Measurements from ENCODE around the gene LDLRAD4.

Gene LDLRAD4

DNA sequence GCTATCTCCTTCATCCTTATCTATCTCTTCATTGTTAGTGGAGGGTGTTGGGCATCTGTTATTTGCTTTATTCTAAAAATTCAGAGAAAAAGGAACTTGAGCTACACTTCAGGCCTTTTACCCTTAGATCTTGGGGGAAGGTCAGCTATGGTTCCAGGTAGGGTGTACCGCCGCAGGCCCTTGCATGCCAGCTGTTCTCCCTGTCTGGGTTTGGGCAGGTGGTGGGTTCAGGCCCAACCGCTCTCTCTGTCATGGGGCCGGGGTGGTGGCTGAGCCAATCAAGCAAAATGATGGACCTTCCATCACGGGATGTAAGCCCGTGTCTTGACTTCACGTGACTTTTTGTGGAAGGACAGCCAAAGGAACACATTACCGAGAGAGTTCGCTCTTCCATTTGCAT is 231.1 kb downstream of the LDLRAD4 start:
- no peak for DNase-seq (ENCODE audit: low read depth)

- no peak for DNase-seq (ENCODE audit: low read depth)
Observed at GRCh38 chr18:13450289-13451212, 232.0 kb downstream of the LDLRAD4 start.

DNA sequence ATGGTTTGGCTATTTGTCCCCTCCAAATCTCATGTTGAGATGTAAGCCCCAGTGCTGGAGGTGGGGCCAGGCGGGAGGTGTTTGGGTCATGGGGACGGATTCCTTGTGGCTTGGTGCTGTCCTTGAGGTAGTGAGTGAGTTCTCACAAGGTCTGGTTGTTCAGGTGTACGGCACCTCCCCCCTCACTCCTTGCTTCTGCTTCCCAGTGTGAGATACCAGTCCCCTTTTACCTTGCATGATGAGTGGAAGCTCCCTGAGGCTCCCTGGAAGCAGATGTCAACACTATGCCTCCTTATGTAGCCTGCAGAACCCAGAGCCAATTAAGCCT is 232.6 kb downstream of the LDLRAD4 start:
- DNase-seq (ENCODE audit: low read depth) = no peak

DNA sequence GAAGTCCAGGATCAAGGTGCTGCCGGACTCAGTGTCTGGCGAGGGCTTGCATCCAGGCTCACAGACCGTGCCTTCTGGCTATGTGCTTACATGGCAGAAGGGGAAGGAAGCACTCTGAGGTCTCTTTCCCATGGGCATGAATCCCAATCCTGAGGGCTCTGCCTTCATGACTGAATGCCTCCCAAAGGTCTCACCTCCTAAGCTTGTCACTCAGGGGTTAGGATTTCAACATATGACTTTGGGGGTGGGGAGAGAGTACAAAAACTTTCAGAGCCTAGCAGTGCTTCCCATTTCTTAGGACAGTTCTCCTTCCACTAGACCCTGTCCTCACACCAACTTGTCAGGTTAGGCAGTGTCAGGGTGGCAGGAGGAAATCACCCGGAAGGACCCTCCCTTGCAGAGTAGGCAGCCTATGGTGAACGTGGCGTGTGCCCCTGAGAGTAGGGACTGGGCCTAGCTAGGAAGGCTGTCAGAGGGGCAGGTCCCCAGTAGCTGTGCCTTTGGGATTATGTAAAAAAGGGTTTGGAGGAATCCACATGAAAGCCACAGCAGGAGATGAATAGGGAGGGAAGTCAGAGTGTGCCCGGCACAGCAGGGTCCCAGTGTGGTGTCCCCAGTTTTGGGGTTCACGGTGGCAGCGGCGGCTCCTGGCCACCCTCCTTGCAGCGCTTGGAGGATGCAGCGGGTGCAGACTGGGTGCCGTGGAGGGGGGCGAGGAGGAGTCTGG is 233.3 kb downstream of the LDLRAD4 start:
- no peak for DNase-seq (ENCODE audit: low read depth)

DNA sequence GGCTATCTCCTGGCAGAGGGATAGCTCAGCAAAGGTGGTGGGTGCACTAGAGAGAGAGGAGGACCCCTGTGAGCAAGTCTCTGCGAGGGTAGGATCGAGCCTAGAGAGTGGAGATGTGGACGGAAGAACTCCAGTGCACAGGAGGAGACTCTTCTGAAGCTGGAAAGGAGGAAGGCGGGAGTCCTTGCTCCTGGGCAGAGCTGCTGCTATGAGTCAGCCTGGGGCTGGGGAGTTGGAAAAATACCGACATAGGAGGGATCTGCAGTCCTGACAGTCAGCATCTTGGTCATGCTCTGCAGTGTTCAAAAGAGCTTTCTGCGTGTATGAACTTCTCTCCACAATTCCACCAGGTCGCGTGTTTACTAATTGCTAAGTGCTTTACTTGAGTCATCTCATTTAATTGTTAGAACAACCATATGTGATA is 233.8 kb downstream of the LDLRAD4 start:
- DNase-seq (ENCODE audit: low read depth) = no peak

DNA sequence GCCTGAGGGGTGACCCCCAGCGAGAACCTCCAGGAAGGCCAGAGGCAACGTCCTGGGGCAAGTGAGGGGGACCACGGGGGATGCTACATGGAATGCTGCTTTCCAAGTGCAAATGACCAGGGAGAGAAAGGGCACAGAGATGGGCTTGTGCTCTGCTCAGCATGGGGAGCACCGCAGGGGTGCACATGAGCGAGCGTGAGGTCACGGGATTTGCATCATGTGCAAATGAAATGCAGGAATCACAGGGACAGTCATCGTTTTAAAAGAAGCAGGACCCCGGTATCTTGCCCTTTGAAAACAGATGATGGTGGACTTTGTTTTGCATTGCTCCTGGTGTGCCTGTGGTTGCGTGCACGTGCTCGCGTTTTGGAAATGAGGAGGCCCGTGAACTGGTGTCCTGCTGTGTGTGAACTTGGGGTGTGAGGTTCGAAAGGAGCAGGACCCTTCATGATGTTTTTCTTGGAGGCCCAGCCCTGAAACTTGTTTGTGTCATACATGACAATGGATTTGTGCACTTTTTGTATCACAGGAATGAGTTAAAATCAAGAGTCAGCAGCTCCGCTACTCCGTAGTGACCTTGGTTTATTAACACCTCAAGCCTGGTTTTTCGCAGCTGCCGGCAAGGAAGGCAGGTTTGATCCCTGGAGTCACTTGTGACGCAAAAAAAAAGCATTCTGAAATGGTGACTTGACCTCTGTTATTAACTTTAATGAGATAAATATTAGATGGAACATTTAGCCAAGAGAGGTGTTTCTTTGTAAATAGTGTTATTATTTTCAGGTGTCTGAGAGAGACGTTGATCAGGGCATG is 234.5 kb downstream of the LDLRAD4 start:
- no peak for DNase-seq (ENCODE audit: low read depth)

DNA sequence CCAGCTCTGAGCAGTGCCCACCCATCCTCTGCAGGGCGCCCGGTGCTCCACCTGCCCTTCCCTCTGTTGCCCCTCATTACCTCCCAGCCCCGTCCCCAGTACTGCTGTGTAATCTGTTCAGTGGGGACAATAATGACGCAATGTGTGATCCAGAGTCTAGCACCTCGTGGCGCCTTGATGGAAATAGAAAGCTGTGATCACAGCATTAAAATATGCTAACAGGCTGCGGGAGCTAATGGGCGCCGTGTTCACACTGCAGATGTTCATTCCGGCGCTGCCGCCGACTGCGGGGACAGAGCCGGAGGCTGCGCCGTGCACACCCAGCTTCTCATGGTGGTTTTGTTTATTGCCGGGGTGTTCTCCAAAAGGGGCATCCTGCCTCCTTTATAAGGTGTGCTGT is 235.2 kb downstream of the LDLRAD4 start:
- no peak for DNase-seq (ENCODE audit: low read depth)

GRCh38 chr18:13454363-13455150 is 236.0 kb downstream of the LDLRAD4 start:
- DNase-seq (ENCODE audit: low read depth) = no peak

DNA sequence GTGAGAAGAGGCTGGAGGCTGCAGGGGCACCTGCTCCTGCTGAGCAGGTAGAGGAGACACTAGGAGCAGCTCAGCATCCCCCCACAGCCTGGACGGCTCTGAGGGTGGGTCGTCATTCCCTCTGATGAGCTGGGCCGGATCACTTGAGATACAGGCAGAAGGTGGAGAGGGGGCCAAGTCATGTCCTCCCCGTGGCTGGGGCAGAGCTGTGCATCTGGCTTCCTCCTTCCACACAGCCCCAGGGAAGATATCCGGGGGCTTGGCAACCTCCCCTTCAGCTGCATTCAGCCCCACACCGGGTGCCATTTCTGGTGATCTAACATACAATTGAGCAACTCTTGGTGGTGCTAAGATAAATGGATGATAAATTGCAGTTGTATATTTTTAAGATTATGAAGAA is 236.9 kb downstream of the LDLRAD4 start:
- DNase-seq (ENCODE audit: low read depth) = no peak

DNA sequence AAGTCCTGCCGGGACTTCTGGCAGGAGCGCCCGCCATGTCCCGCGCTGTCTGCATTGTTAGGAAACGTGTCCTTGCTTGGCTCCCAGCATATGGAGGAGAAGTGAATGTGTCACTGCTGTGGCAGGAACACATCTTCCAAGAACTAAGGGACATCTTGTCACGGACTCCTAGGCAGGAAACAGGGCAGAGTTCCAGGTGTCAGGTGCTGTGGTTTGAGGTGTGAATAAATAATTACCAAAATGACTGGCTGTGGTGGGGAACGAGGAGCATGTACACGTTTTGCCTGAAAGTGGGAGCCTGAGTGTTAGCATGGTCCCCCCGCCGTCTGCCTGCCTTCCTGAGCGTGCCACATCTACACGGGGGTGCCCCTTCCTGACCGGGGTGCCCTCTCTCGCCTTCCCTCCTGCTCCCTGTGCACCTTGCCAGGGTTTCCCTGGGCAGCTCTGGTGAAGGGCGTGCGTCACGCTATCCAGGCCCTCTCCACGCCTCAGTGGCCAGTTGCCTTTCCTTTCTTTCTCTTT is 237.5 kb downstream of the LDLRAD4 start:
- DNase-seq (ENCODE audit: low read depth) = no peak

DNA sequence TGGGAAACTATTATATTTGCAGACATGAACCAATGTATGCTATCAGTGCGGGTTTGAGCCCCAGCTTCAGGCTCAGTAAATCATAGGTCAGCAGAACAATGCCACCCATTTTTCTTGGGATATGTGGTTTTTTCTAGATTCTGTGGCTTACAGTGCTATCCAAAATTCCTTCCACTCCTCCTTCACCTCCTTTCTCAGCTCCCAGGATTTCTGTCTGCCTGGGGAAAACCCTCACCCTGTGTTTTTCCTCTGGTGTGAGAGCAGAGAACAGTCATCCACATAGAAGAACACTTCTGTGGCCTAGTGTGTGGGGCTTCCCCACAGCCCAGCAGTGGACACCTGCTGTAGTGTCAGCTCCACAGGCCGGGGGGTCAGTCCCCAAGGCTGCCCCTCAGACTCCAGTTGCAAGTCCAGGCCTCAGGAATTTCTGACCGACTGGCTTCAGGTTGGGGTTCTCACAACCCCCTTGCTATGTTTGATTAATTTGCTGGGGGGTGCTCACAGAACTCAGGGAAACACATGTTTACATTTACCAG is 238.2 kb downstream of the LDLRAD4 start:
- DNase-seq (ENCODE audit: low read depth) = no peak

GRCh38 chr18:13457327-13457726 is 238.8 kb downstream of the LDLRAD4 start:
- no peak for DNase-seq (ENCODE audit: low read depth)

- DNase-seq (ENCODE audit: low read depth) = no peak
Observed at GRCh38 chr18:13460946-13461345, 242.4 kb downstream of the LDLRAD4 start.

- no peak for DNase-seq (ENCODE audit: low read depth)
Observed at GRCh38 chr18:13461469-13461868, 242.9 kb downstream of the LDLRAD4 start.

GRCh38 chr18:13461936-13462335 is 243.4 kb downstream of the LDLRAD4 start:
- DNase-seq (ENCODE audit: low read depth) = no peak

DNA sequence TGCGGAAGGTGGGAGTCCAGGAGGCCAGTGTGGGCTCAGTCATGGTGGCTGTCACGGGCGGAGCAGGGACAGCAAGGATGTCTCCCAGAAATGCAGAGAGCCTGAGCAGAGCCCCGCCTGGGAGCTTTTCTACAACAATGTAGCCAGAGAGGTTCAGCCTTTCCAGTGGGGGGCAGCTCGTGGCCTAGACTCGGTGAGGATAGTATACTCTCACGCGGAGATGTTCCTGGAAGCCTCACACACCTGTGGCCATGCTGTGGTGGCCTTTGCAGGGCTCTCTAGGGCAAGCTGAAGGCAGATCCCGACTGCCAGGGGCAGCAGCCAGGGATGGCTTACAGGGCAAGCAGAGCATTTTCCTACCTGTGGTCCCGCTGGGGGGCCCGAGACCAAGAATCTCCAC is 244.1 kb downstream of the LDLRAD4 start:
- no peak for DNase-seq (ENCODE audit: low read depth)

- DNase-seq (ENCODE audit: low read depth) = no peak
Observed at GRCh38 chr18:13463526-13464210, 245.1 kb downstream of the LDLRAD4 start.

GRCh38 chr18:13464432-13465123 is 246.0 kb downstream of the LDLRAD4 start:
- peak; percentile 40 for DNase-seq (ENCODE audit: low read depth)

GRCh38 chr18:13465124-13465446 is 246.5 kb downstream of the LDLRAD4 start:
- no peak for DNase-seq (ENCODE audit: low read depth)

DNA sequence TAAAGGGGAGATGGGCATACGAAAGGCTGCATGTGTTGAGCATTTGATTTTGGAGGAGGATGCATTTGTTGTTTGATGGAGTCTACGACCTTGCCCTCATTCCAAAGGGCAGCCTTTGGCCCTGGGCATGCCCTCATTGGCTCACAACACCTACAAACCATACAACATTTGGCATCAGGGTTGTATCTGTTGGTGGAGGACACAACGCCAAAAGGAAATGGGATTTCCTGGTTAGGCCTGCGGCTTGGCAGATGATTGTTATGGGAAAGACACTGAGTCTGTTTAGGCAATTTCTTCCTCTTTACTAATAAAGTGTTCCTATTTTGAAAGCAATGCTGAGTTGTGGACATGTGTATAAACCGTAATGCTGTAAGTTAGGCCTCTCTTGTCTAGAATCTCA is 246.9 kb downstream of the LDLRAD4 start:
- no peak for DNase-seq (ENCODE audit: low read depth)
